HG03159 (cell line): Measurements from ENCODE around the gene DOCK4.

Experiments
- ATAC-seq: cut with Tn5 transposase; IDR thresholded peaks from one replicate; pipeline ENCODE4 v1.9.1; 2021; ENCODE audit warnings: mild to moderate bottlenecking, moderate library complexity; ENCODE audit not compliant: unreplicated experiment

Gene DOCK4

GRCh38 chr7:111985798-111986197, 220.4 kb downstream of the DOCK4 start:
- ATAC-seq, result no peak

GRCh38 chr7:111982804-111983203, 223.4 kb downstream of the DOCK4 start:
- ATAC-seq, result no peak

GRCh38 chr7:111982133-111982532, 224.1 kb downstream of the DOCK4 start:
- ATAC-seq, result no peak

DNA sequence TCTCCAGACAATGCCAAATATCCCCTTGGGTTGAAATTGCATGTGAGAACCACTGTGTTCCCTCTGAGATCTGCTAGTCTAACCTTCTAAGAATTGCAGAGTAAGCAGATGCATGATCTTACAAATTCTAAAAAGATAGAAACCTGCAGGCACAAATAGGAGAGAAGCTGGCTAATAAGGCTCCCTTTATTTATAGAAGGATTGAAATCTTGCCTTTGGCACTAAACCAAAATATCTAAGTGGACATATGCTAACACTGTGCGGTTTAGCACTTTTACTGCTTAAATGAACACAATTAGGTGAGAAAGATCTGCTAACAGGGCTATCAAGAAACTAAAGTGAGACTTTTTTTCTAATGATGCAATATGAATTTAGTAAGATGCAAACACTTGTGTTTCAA, 225.5 kb downstream of the DOCK4 start:
- no peak for ATAC-seq

- no peak for ATAC-seq
These were observed 230.9 kb downstream of the DOCK4 start for GRCh38 chr7:111975346-111975745.

- ATAC-seq, result no peak
These were observed 245.2 kb downstream of the DOCK4 start for GRCh38 chr7:111960984-111961383.

DNA sequence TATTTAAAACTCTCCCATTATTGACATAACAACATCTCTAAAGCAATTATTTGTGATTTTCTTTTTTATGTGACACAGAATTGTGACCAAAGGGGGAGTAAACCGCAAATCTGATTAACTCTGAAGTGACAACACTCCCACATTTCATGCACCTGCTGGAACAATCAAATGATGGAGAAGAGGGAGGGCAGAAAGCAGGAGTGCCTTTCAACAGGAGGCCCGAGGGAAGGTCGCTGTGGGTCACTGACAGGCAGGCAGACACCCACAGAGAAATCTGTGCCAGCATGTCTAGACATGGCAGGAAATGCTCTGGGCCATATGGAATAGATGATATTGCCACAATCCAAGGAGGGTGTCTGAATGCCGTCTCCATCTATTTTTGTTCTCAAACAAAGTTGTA, 247.3 kb downstream of the DOCK4 start:
- ATAC-seq, result no peak

GRCh38 chr7:111958431-111958830, 247.8 kb downstream of the DOCK4 start:
- no peak for ATAC-seq

GRCh38 chr7:111955616-111956015, 250.6 kb downstream of the DOCK4 start:
- no peak for ATAC-seq

DNA sequence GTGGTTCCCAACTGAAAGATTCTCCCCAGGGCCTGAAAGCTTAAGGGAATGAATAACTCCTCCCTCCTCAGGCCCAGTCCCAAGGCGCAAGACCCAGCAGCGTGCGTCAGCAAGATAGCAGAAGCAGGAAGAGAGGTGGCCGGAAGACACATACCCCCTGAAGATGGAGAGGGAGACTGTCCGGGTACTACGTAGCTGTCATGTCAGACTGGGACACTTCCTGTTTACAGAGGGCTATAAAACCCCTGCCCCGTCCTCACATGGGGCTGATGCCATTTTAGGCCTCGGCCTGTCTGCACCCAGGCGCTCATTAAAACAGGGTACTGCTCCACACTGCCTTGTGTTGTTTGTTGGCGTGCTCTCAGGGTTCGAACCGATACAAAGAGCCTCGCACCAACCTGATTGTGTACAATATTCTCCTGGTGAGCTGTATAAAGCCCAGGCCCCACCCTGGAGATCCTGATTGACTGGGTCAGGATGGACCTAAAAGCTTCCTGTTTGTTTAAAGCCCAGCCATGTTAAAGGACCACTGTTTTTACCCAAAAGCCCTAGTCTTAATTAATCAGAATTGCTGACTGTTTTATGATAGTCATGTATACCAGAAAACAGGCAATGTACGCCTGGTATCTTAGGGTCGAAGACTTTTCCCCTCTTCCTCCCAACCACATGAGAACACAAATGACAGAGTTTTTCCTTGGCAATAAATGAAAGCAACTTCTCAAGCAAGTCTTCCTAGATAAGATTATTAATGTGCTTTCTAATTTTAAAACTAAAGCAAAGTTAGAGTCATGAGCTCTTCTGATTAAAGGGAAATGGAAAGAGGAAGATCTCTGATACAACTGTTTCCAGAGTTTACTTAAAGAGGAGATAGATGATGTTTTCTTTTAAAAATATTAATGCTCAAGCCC, 251.5 kb downstream of the DOCK4 start:
- no peak for ATAC-seq

GRCh38 chr7:111954056-111954455, 252.1 kb downstream of the DOCK4 start:
- ATAC-seq, result no peak

GRCh38 chr7:111953611-111954010, 252.6 kb downstream of the DOCK4 start:
- ATAC-seq, result no peak

GRCh38 chr7:111952783-111953182, 253.4 kb downstream of the DOCK4 start:
- ATAC-seq, result no peak

GRCh38 chr7:111951052-111951451, 255.1 kb downstream of the DOCK4 start:
- no peak for ATAC-seq

- no peak for ATAC-seq
These were observed 263.6 kb downstream of the DOCK4 start for GRCh38 chr7:111942450-111943081.

- ATAC-seq, result no peak
These were observed 269.0 kb downstream of the DOCK4 start for GRCh38 chr7:111937163-111937562.

DNA sequence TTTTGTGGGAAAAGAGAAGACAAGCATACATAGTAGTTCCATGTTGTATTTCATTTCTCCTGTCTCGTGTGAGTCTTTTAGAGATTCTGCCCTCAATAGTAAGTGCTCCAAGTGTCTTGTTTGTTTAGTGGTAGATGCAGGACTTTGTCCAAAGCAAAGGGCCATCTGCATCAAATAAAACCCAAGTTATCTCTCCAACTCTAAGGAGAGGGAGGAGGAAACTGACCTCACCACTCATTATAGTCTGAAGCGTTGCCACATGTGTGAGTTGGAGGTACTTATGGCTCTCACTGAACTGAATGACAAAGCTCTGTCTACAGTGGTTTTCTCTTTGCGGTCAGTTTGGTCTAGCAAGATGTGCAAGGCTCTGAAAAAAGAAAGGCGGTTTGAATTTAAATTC, 272.6 kb downstream of the DOCK4 start:
- ATAC-seq, result no peak

DNA sequence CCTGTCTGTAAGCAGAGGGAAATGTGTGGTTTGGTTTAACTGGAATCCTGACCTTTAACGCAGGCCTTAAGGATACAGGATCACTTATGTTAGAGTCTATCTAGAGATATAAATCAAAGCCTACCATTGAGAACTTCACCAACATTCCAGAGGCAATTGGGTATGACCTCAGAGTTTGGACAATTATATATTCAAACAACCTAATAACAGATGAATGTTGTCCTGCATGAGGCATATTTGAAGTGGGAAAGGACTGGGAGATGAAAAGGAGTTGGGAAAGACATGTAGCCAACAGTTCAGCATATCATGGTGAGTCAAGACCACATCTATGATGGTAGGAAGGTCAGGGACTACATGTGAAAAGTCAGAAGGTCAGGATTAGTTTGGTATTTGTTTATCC, 274.2 kb downstream of the DOCK4 start:
- no peak for ATAC-seq

DNA sequence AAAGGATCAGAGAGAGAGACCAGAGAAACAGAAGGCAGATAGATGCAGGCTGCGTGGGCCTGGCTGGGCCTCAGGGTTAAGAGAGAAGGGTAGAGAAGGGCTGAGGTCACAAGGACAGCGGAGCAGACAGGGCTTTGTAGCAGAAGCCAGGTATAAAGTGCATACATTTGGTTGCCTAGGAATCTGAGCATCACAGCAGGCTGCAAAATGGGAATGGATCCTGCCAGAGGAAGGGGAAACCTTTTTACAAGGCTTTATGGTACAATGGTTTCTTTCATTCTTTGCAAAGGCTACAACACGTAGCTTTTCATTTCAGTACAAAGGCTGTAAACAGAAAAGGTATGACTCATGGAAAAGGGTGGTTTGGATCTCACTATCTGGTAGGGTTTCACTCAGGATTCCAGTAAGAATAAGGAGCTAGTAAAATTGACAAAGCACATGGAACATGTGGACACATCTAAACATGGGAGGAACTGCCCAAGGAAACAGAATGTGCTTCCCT, 275.1 kb downstream of the DOCK4 start:
- ATAC-seq, result no peak

- no peak for ATAC-seq
These were observed 276.9 kb downstream of the DOCK4 start for GRCh38 chr7:111929264-111929663.

- no peak for ATAC-seq
These were observed 278.7 kb downstream of the DOCK4 start for GRCh38 chr7:111927353-111928019.

DNA sequence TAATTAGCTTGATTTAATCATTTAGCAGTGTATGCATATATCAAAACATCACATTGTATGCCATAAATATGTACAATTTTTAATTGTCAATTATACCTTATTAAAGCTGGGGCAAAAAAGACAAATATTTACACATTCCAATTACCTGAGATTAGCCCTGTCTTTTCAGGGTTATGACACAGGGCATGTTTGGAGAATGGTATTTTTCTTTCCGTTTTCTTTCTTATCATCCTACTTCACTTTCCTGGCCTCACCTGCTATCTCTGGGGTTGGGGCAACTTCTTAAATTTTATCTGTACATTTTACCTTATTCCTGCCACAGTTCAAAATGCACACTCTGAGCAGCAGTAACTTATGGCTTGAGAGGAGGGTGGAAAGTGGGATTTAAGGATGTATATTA, 285.9 kb downstream of the DOCK4 start:
- ATAC-seq, result no peak
